Measurements from ENCODE around the gene RET.
"Not testable (repeated sequence)": the region's sequence is repeated elsewhere in the genome, so short reads cannot be mapped to it uniquely, and the experiment has no call there.

RET gene

DNA sequence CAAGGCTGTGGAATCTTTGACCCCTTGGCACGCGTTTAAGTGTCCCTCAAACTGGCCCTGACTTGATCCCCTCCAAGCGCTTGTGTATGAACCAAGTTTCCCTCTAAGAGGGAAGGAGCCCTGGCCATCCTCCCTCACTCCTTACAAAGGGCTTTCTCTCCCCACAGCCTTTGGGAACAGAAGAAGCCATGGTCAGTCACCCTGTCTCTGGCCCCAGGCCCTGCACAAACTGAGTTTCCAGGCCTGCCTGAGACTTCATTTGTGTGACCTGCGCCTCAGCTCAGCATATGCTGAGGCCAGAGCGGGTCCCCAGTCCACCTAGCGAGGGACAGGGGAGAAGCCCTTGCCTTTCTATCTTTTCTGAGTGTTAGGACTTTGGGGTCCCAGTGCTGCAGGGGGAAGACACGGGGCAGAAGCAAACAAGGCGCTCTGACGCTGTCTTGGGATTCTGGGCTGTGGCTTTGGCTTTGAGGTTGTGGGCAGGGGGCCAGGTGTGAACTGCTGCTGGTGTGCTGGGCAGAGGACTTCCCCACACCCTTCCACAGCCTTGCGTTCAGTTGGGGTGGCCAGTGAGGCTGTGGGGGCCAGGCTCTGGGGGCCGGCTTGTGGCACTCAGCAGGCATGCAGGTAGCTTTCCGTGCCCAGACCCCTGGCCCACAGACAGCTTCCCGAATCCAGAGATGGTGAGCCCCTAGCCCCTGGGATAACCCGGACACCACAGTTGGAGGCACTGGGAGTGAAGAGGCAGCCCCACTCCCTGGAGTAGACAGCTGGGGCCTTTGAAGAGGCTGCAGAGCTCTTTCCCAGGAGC, 1.5 kb downstream of the RET start:
- no peak for DNase-seq (ENCODE audit: low read depth)

DNA sequence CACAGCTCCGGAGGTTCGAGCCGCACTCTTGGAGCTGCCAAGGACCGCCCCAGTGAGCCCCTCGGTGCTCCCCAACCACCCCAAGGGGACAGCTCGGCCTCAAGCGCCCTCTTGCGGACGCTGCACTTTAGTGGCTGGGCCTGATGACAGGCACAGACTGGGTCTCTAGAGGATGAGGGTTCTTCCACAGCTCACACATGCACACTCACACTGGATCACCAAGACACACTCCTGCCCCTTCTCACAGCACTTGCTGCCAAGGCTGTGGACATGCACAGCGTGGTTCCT, 2.1 kb downstream of the RET start:
- no peak for DNase-seq (ENCODE audit: low read depth)

DNA sequence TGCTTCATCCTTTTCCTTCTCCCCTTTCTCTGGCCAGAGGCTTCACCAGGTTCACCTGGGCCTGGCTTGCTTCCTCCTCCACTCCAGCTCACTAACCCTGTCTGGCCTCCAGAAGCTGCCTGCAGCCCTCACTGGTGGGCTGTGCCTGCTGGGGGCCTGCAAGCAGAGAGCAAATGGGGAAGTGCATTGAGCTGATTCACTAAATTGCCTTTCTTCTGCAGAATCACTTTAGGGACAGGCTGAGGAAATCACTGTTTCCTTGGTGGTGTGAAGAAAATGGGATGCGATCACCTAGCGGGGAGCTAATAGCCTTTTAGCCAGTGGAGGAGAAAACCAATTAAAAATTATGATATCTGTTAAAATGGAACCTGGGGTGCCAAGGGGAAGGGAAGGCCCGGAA, 3.0 kb downstream of the RET start:
- DNase-seq (ENCODE audit: low read depth) = no peak

DNA sequence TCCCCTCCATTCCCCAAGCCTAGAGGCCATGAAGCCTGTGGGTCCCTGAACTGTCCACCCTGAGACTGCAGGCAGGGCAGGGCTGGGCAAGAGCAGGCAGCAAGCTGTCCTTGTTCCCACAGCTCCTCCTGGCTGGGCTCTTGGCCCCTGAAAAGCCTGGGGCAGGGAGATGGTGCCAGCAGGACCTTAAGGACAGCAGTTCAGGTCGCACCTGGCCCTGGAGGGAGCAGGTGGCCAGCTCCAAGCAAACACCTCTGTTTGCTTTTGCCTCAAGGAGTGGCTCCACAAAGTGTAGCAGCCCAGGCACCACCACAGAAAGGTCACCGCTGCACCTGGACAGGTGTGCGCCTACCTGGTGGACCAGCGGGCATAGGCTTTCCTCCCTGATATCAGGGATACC, 5.2 kb downstream of the RET start:
- no peak for DNase-seq (ENCODE audit: low read depth)

DNA sequence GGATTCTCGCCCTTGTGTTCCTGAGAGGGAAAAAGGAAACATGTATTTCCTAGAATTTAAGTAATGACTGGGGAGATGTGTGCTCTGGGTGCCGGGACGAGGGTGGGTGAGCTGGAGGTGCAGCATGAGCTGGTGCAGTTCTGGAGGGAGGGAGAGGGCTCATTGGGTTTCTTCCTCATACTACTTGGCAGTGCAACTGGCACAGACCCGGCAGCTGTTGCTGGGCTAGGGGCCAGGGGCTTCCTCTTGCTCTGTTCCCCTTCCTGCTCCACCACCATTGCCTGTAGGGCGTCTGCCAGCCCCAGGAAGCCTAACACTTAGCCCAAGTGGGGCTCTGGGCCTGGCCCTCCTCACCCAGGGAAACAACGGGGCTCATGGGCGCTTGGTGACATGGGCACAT, 5.9 kb downstream of the RET start:
- DNase-seq (ENCODE audit: low read depth) = no peak

DNA sequence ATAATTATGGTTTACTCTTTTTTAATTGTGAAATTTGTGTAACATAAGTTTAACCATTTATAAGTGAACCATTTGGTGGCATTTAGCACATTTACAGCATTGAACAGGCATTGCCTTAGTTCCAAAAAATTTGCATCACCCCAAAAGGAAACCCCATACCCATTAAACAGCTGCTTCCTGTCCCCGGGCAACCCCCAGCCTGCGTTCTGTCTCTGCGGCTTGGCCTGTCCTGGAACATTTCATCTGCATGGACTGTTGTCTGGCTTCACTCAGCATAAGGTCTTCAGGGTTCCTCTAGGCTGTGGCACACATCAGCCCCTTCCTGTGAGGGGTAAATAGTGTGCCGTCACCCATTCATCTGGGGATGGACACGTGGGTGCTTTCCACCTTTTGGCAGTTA, 6.9 kb downstream of the RET start:
- DNase-seq (ENCODE audit: low read depth) = no peak

DNA sequence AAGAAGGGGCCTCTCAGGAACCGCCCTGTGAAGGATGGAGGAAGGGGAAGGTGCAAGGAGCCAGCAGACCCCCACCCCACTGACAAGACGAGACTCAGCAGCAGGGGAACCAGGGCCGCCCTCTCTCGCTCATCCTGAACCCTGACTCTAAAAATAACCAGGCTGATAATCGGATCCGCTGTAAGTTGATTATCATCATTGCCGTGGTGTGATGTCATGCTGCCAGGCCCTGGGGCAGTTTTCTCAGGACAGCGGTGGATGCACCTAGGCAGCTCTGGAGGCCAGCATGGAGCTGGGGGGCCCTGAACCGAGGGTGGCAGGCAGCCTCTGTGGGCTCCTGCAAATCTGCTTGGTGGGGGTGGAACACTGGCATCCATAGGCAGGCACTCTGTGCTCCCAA, 7.9 kb downstream of the RET start:
- DNase-seq (ENCODE audit: low read depth) = no peak

DNA sequence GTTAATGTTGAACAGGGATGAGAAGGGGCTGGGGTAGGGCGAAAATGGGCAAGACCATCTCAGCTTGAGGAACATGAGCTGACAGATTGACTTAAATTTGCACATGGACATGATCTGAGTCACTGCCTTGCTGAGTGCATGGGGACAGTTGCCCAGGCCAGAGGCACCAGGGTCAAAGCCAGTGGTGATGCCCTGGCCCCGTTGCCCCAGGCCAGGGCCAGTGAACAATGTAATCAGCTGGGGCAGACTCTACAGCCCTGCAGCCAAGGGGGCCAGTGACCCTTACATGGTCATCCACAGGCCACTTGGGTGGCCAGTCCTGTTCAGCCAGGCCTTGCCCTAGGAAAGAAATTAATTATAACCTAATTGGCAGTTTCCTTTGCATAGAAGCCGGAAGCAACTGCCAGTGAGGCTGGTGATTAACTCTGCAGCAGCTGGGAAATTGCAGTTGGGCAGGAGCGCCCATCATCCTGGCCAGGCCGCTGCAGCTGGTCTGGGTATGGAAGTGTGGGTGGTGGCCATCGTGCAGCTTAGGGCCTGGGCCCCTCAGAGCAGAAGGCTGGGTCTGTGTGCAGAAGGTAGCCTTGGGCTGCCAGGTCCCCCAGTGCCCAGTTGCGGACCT, 9.6 kb downstream of the RET start:
- no peak for DNase-seq (ENCODE audit: low read depth)

DNA sequence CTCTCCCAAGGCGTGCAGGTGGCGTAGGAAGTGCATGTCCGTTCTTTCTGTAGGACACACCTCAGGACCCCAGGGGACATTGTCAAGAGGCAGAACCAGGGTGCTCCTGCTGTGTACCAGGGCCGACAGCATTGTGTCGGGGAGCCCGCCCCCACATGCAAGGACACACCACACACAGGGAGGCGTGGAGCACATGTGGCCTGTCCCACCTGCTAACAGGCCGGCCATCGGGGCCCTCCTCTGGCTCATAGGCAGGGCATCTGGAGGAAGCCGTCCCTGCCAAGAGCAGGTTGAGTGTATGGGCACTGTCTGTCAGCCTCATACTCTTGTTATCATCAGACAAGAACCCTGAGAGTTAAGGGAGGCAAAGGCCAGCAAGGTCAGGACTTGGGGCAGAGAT, 12.7 kb downstream of the RET start:
- no peak for DNase-seq (ENCODE audit: low read depth)

DNA sequence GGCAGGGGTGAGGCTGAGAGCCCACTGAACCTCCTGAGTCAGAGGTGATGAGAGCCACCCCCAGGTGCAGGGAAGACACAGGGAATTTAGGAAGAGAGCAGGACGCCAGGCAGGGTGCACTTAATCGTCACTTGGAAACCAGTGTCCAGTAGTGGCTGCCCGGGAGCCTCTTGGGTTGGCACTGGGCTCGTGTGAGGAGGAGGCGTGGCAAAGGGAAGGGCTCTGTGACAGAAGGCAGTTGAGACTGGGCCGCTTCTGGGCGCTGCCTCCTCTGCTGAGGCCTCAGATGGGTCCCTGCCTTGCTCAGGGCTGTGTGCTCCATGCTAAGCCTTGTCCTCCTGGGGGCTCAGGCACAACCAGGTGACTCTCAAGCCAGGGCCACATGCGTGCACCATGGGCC, 13.3 kb downstream of the RET start:
- DNase-seq (ENCODE audit: low read depth) = no peak

DNA sequence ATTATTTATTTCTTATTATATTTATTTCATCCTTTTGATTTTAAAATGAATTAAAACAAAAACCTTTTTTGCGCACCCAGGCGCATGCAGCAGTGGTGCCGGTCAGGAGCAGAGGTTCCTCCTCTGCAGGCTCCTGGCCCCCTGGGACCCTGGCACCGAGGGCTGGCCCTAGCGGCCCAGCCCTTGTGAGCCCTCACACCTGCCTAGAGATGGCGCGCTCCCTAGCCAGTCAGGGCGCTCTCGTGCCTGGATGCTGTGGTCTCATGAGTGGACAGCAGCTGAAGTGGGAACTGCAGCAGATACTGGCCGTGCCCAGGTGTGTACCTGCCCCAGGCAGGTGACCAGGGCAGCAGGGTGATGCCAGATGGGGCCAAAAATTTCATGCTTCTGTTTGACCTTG, 13.8 kb downstream of the RET start:
- DNase-seq (ENCODE audit: low read depth) = no peak

DNA sequence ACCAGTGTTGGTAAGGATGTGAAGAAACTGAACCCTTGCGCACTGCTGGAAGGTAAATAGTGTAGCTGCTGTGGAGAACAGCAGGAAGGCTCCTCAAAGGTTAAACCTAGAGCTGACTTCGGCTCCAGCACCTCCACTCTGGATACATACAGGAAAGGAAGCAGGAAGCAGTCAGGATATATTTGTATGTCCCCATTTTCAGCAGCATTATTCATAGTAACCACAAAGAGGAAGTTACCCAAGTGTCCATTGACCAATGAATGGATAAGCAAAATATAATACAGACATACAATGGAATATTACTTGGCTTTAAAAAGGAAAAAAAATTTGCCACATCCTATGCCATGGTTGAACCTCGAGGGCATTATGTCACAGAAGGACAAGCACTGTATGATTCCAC, 15.0 kb downstream of the RET start:
- DNase-seq (ENCODE audit: low read depth) = no peak

DNA sequence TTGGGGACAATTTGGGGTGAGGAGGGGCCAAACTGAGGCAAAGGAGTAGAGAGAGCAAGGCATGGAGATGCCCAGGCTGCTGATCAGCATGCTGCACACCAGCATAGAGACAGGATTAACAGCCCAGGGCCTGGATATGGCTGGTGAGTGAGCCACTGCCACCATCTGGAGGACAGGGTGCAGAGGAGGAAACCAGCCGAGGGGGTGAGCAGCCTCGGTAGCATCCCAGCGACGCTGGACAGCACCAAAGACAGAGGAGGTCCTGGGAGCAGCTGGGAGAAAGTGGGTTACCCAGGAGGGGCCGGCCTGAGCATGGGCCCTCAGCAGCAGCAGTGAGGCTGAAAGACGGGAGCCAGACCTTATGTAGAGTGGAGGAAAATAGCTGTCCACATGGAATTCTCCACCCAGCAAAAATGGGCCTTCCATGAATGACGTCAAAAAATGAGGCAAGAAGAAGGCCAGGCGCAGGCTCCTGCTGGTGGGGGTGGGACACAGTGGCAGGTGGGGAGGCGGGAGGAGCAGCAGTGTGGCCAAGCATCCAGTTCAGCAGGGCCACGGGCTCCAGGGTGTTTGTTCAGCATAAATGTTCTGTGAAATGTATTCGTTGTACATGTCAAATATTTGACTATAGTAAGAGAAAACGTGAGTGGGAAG, 16.7 kb downstream of the RET start:
- DNase-seq (ENCODE audit: low read depth) = no peak

DNA sequence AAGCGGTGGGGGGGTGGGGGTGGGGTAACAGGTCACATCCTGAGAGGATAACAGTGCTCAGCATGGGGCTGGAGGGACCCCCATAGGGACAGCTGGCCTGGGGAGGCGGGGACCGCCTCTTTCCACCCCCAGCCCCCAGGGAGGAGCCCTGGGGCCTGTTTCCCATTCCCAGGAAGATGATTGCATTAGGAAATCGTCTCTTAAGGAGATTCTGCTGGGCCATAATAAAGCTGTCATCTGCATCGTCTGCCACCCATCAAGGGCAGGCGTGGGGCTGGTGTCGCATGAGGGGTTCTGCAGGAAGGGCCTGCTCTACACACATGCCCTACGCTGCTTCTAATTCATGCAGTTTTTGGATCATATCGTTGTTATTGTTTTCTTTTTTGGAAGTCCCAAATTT, 17.2 kb downstream of the RET start:
- DNase-seq (ENCODE audit: low read depth) = no peak

DNA sequence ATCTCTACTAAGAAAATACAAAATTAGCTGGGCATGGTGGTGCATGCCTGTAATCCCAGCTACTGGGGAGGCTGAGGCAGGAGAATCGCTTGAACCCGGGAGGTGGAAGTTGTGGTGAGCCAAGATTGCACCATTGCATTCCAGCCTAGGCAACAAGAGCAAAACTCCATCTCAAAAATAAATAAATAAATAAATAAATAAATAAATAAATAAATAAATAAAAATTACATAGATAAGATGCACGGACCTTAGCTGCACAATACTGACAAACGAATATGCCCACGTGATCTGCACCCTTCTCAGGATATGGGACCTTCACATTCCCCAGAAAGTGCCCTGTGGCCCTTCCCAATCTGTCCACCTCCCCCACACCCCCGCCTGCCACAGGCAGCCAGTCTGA, 22.5 kb downstream of the RET start:
- not testable (repeated sequence) for DNase-seq (ENCODE audit: low read depth)

DNA sequence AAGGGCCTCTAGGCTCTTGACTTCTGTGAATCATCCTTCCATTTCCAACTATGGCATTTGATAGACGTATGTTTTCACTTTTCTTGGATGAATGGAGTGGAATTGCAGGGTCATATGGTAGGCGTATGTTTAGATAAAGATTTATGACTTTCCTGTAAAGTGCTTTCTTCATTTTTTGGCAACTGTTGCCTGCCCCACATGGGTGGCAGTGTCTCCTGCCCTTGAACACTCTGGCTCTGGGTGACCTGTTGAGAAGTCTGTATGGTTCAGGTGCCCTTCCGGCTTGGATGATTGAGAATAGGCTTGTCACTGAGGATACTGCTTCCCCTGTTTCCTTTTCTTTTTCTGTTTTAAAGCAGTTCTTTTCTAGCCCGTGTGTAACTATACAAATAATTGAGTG, 23.1 kb downstream of the RET start:
- no peak for DNase-seq (ENCODE audit: low read depth)

DNA sequence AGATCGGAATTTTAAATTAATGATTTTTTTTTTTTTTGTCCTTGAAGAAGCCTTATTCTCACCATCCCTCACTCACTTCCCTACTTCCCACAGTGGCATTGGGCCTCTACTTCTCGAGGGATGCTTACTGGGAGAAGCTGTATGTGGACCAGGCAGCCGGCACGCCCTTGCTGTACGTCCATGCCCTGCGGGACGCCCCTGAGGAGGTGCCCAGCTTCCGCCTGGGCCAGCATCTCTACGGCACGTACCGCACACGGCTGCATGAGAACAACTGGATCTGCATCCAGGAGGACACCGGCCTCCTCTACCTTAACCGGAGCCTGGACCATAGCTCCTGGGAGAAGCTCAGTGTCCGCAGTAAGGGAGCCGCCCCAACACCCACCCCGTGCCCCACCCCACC, 23.5 kb downstream of the RET start:
- no peak for DNase-seq (ENCODE audit: low read depth)

DNA sequence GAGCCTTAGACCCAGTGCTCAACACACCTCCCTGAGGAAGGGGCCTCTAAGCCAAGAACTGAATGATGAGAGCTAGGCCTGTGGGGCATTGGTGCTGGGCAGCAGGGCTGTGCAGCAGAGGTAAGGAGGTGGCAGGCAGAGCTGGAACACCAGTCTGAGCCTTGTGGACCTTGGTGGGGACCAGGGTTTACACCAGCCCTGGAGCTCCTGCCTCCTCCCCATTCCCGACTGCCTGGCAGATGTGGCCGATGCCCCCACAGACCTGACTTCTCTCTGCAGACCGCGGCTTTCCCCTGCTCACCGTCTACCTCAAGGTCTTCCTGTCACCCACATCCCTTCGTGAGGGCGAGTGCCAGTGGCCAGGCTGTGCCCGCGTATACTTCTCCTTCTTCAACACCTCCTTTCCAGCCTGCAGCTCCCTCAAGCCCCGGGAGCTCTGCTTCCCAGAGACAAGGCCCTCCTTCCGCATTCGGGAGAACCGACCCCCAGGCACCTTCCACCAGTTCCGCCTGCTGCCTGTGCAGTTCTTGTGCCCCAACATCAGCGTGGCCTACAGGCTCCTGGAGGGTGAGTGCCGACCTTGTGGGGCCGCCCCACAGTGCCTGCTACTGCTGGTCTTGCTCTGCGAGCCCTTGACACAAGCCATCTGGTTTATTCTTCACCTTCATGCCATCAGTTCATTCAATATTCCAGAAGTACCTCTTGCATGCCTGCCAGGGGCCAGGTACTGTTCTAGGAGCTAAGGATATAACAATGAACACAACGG, 25.4 kb downstream of the RET start:
- DNase-seq (ENCODE audit: low read depth) = no peak

DNA sequence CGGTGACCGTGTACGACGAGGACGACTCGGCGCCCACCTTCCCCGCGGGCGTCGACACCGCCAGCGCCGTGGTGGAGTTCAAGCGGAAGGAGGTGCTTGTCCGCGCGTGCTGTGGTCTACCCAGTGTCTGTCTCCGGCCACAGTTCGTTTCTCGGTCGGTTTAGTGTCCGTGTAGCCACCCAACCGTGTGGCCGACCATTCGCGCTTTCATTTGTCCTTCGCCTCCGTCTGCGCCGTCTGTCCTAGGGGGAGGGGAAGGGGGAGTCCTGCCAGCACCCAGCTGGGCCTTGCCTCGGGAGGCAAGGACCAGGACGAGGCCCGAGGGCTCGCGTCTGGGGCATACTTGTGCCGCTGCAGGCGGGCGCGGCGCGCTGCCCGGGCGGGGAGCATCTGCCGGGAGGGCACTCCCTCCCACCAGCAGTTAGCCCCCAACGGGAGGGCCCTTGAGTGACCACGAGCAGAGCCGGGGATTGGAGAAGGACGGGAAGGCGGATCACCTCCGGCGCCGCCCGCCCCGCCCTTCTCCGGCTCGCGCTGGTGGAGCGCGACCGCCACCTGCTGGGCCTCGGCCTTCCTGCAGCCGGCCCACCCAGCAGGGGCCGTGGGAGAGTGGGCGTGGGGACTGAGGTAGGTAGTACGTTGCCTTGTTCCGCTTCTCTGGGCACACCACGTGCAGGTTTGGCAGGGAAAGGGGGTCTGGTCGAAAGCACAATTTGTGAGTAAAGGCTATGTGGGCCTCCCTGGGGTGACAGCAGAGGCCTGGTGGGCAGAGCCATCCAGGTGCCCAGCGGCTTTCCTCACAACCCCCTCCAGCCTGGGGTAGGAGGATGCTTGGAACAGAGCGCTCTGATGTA, 28.5 kb downstream of the RET start:
- DNase-seq (ENCODE audit: low read depth) = peak; percentile 53

DNA sequence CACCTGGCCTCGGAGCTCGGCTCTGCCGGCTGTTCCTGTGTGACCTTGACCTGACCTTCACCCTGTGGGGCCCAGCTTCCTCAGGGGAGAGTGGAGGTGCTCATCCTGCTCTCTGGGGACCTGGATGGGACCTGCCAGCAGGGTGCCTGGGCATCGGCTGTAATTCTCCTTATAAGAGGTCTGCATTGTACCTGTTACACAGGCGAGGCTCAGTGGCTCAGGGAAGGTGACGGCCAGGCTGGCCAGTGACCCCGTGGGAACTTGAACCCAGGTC, 29.0 kb downstream of the RET start:
- no peak for DNase-seq (ENCODE audit: low read depth)

DNA sequence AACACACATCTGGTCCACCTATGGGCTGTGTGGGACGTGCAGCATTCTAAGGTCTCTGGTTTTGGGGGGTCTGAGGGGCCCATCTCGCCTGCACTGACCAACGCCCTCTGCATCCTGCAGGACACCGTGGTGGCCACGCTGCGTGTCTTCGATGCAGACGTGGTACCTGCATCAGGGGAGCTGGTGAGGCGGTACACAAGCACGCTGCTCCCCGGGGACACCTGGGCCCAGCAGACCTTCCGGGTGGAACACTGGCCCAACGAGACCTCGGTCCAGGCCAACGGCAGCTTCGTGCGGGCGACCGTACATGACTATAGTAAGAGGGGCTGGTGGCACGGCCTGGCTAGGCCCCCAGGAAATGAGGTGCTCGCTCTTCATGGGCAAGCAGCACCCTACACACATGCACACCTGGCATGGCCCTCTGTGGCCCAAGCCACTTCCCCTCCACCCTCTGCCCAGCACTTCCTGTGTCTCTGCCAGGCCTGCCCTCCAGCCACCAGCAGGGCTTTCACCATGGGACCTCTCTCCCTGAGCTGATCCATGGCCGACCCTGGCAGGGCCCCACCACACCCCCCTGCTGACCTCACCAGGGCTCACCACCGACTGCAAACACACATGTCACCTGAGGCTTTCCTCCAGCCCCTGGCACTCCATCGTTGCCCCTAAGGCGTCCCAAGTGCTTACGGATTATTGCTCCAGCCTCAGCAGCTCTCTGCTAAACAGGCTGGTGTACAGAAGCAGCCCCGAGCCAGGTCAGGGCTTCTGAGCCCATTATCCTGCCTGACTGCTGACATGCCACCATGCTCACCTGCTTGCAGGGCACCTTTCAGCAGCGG, 29.6 kb downstream of the RET start:
- no peak for DNase-seq (ENCODE audit: low read depth)
